GM12892 (cell line): ENCODE measurements around the gene SUSD4.

Experiments used
- POLR2A ChIP-seq: IDR thresholded peaks from 2 replicates; pipeline ENCODE4 v1.6.1; 2011; ENCODE audit warnings: low read depth, low read length, control low read depth
- POLR2AphosphoS5 ChIP-seq: IDR thresholded peaks from 2 replicates; pipeline ENCODE4 v1.6.1; 2011; ENCODE audit warnings: low read depth, low read length, control low read depth

DNA sequence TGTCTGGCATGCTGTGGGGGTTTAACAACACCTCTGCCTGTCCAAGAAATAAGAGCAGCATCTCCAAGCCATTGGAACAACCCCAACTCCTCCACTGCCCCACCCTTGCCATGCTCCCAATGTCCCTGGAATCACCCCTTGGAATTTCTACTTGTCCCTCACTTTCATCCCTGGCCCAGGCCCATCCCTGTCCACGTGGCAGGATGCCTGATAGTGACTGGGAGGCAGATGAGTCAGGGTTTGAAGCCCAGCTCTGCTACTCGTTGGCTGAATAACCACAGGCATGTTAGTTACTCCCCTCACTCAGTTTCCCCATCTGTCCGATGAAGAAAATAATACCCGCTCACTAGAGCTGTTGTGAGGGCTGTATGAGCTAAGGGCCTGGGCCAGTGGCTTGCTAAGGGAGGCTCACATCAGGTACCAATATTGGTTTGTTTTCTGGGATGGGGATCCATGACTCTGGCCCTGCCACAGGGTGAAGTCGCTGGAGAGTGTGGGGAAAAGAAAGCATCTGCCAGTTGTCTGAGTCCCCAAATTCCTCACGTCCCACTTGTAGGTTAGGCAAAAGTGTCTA, 121.5 kb downstream of the SUSD4 start:
- TF ChIP-seq POLR2A (no peak), POLR2AphosphoS5 (no peak)
